Placental pericyte (primary cell): ENCODE data around the gene C3orf85. TPM values are rescaled to one million over a fixed set of nuclear protein-coding genes. Genes with fewer than 3 reads are reported as not detected.

Source experiments
- total RNA-seq: library from RNA; depleted of rRNA; stranded (reverse); fragments of >200 nt; gene quantifications from 2 replicates; pipeline ENCODE4 v1.2.3, GENCODE V29; 2012

Gene C3orf85
- total RNA-seq, result not detected in 2 replicates

GRCh38 chr3:109136523-109136922 is at the start of gene C3orf85:
Gene C3orf85 (plus strand): TSS chr3:109136719. CDS start chr3:109136848, 129 bp downstream.

DNA sequence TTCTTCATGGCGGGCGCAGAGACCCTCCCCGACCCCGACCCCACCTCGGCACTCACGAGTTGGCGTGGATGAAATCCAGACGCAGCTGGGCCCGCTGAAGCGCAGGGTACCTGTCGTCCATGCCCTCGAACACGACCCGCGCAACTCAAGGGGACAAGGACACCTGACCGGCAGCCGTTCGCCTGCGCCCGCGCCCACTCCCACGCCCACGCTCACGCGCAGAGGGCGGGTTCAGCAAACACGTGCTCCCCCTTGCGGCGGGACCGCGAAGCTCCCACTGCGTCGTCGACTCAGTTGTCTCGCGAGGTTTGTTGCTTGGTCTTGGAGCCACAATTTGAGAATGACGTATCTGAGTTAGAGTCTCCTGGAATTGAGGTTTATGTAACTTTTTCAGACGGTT is 18.6 kb upstream of the C3orf85 start, which contains the start of gene MORC1:
Gene MORC1 (minus strand): TSS at position 196 of the 400 bp plus-strand sequence. CDS start 75 bp downstream, at position 121.

Other genes with a start within 250 kb of the C3orf85 start
- not detected in 2 replicates for gene GUCA1C, start 182.8 kb upstream of the C3orf85 start, total RNA-seq
- gene MORC1, start 18.6 kb upstream of the C3orf85 start, total RNA-seq, result not detected in 2 replicates
- gene DPPA2, start 179.8 kb downstream of the C3orf85 start, total RNA-seq, result not detected in 2 replicates
- not detected in 2 replicates for gene DPPA4, start 200.8 kb downstream of the C3orf85 start, total RNA-seq